T-helper 17 cell (primary cell): ENCODE measurements around the gene MMP14. TPM values are rescaled to one million over a fixed set of nuclear protein-coding genes. Genes with fewer than 3 reads are reported as not detected.

ENCODE experiments used
- ATAC-seq: fragments of 150-1000 bp; cut with Tn5 transposase; 2 replicates; pipeline ENCODE4 v1.10.0; 2021; ENCODE audit warnings: mild to moderate bottlenecking, moderate library complexity
- DNase-seq, 3 donors: peaks; one replicate each; pipeline versions ENCODE4 v3.0.0 to v3.0.0-alpha.2; 2020 to 2021
- H3K9me3 ChIP-seq: one replicate; pipeline ENCODE4 v1.7.0; 2013; ENCODE audit warnings: low read length, mild to moderate bottlenecking; ENCODE audit not compliant: control insufficient read depth, poor library complexity, severe bottlenecking
- H3K27ac Mint-ChIP-seq: one replicate; pipeline ENCODE4 v1.8.0; 2022; ENCODE audit warnings: mild to moderate bottlenecking, moderate library complexity, mixed read lengths
- H3K27me3 Mint-ChIP-seq: one replicate; pipeline ENCODE4 v1.8.0; 2022; ENCODE audit warnings: mixed read lengths
- H3K36me3 Mint-ChIP-seq: one replicate; pipeline ENCODE4 v1.8.0; 2022; ENCODE audit warnings: low read depth, mixed read lengths
- H3K4me1 Mint-ChIP-seq: one replicate; pipeline ENCODE4 v1.8.0; 2022; ENCODE audit warnings: mild to moderate bottlenecking, mixed read lengths
- H3K4me3 Mint-ChIP-seq: one replicate; pipeline ENCODE4 v1.8.0; 2022; ENCODE audit warnings: mild to moderate bottlenecking, moderate library complexity, mixed read lengths
- total RNA-seq, 4 donors: library from RNA in 2 of 4; stranded (reverse) in 2 of 4; gene quantifications; one replicate each; pipeline ENCODE4 v1.2.3 and lab custom pipeline; 2022 to 2026

MMP14 gene
- total RNA-seq, 2 donors from 2014 or later, result 0.85 to 1.0 TPM

DNA sequence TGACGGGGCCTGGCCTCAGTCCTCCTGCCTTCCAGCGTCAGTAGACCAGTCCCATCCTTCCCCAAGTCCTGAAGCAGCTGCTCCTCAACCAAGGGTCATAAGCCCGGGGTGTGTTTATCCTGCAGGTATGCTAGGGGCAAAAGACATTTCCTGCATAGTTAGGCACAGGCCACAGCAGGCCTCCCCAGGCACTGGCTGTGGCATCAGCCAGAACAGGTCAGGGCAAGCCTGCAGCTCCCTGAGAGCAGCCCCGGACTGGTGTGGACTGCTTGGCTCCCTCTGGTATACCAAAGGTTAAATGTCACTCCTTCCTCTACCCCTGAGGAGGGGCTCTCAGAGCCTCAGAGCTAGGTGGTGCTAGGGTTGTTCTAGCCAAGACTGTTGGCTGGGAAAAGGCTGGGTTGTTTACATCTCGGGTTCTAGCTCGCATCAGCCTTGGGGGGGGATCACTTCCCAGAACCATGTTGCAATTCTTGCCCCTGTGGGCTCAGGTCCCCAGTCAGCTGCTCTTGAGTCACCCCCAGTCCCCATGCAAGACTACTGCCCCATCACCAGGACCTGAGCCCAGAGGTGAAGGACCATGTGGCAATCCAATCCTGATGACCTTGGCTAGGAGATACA lies 2.9 kb downstream of the MMP14 start:
- no peak for ATAC-seq

DNA sequence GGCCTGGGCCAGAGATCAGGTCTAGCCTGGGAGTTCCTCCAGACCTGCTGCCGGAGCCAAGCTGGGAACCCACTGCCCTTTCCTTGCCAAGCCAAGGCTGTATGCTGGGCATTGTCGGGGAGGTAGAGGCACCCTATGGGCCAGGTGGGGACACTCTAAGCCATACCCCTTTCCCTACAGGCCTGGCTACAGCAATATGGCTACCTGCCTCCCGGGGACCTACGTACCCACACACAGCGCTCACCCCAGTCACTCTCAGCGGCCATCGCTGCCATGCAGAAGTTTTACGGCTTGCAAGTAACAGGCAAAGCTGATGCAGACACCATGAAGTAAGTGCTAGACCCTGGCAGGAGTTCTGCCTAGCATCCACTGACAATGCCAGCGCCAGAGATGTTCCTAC lies 4.9 kb downstream of the MMP14 start:
- DNase-seq (no peak), ATAC-seq (no peak)
- Mint-ChIP-seq H3K36me3 (peaks cover 3% of the 10 kb centered on the region), H3K27me3 (peaks cover 69% of the 10 kb centered on the region), H3K4me1 (peaks cover 11% of the 10 kb centered on the region), H3K27ac (no peak overlapping the region), H3K4me3 (no peak overlapping the region)
- H3K9me3 ChIP-seq, result no peaks in the 10 kb centered on the region

More for the DNA sequence above, 2.9 kb downstream of the MMP14 start:
- Mint-ChIP-seq H3K4me1 (peaks cover 14% of the 10 kb centered on the region), H3K27me3 (peaks cover 51% of the 10 kb centered on the region), H3K4me3 (no peak overlapping the region), H3K27ac (no peak overlapping the region), H3K36me3 (peaks cover 6% of the 10 kb centered on the region)
- no peaks in the 10 kb centered on the region for H3K9me3 ChIP-seq
- DNase-seq, result no peak

GRCh38 chr14:22841769-22842168 lies 5.4 kb downstream of the MMP14 start:
- no peaks in the 10 kb centered on the region for H3K9me3 ChIP-seq
- Mint-ChIP-seq H3K27me3 (peaks cover 73% of the 10 kb centered on the region), H3K4me1 (peaks cover 10% of the 10 kb centered on the region), H3K4me3 (no peak overlapping the region), H3K27ac (no peak overlapping the region), H3K36me3 (peaks cover 3% of the 10 kb centered on the region)
- no peak for DNase-seq
- ATAC-seq, result no peak

GRCh38 chr14:22842211-22843122 lies 6.1 kb downstream of the MMP14 start:
- peaks cover 3% of the 10 kb centered on the region for H3K36me3 Mint-ChIP-seq
- no peaks in the 10 kb centered on the region for H3K9me3 ChIP-seq
- no peak for ATAC-seq
- no peak for DNase-seq
- peaks cover 7% of the 10 kb centered on the region for H3K4me1 Mint-ChIP-seq
- H3K27ac Mint-ChIP-seq, result no peak overlapping the region
- no peak overlapping the region for H3K4me3 Mint-ChIP-seq
- peaks cover 68% of the 10 kb centered on the region for H3K27me3 Mint-ChIP-seq

- peaks cover 62% of the 10 kb centered on the region for H3K27me3 Mint-ChIP-seq
- ATAC-seq (no peak), DNase-seq (no peak)
- H3K36me3 Mint-ChIP-seq, result peaks cover 3% of the 10 kb centered on the region
- H3K9me3 ChIP-seq, result no peaks in the 10 kb centered on the region
- H3K4me3 Mint-ChIP-seq, result no peak overlapping the region
- H3K4me1 Mint-ChIP-seq, result peaks cover 7% of the 10 kb centered on the region
- no peak overlapping the region for H3K27ac Mint-ChIP-seq
Observed at GRCh38 chr14:22843123-22843925, 6.9 kb downstream of the MMP14 start.

DNA sequence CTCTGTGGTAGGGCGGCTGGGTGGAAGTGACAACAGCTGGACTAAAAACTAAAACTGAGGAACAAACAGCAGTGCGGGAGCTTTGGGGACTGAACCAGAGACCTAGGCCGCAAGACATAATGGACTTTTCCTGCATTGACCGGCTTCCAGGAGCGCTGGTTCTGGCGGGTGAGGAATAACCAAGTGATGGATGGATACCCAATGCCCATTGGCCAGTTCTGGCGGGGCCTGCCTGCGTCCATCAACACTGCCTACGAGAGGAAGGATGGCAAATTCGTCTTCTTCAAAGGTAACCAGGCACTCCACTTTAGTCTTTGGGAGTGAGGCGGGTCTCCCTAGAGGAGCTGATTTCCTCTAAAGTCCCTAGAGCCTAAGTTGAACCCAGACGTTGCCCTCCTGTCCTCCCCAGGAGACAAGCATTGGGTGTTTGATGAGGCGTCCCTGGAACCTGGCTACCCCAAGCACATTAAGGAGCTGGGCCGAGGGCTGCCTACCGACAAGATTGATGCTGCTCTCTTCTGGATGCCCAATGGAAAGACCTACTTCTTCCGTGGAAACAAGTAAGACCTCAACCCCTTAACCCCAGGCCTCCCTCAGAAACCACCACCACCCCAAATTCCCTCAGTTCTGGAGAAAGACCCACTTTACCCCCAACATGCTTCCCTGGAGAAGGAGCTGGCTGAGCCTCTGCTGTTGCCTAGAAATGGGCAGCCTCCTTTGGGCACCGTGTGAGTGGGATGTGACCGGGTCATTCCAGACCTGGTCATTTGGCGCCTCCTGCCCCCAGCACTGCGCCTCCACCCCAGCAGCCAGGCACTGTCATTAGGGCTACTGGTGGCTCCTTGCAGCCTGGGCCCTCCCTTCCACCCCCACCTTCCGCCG lies 8.1 kb downstream of the MMP14 start:
- Mint-ChIP-seq H3K36me3 (no peaks in the 10 kb centered on the region), H3K27ac (no peak overlapping the region), H3K4me3 (no peak overlapping the region), H3K27me3 (peaks cover 50% of the 10 kb centered on the region), H3K4me1 (peaks cover 2% of the 10 kb centered on the region)
- H3K9me3 ChIP-seq, result no peaks in the 10 kb centered on the region
- no peak for ATAC-seq
- DNase-seq, result no peak

GRCh38 chr14:22845103-22845394 lies 8.7 kb downstream of the MMP14 start:
- DNase-seq (no peak), ATAC-seq (no peak)
- no peaks in the 10 kb centered on the region for H3K9me3 ChIP-seq
- Mint-ChIP-seq H3K36me3 (no peaks in the 10 kb centered on the region), H3K4me1 (peaks cover 2% of the 10 kb centered on the region), H3K27me3 (peaks cover 48% of the 10 kb centered on the region), H3K4me3 (no peak overlapping the region), H3K27ac (no peak overlapping the region)

GRCh38 chr14:22845821-22846625 lies 9.6 kb downstream of the MMP14 start:
- Mint-ChIP-seq H3K36me3 (no peaks in the 10 kb centered on the region), H3K4me1 (no peaks in the 10 kb centered on the region), H3K27me3 (peaks cover 40% of the 10 kb centered on the region), H3K27ac (no peak overlapping the region), H3K4me3 (no peak overlapping the region)
- no peak for ATAC-seq
- DNase-seq, result no peak
- H3K9me3 ChIP-seq, result no peaks in the 10 kb centered on the region

- ATAC-seq, result no peak
- peaks cover 34% of the 10 kb centered on the region for H3K27me3 Mint-ChIP-seq
- DNase-seq, result no peak
- no peaks in the 10 kb centered on the region for H3K36me3 Mint-ChIP-seq
- H3K9me3 ChIP-seq, result no peaks in the 10 kb centered on the region
- no peak overlapping the region for H3K27ac Mint-ChIP-seq
- peaks cover 2% of the 10 kb centered on the region for H3K4me1 Mint-ChIP-seq
- H3K4me3 Mint-ChIP-seq, result no peak overlapping the region
Observed at GRCh38 chr14:22846811-22847307, 10.5 kb downstream of the MMP14 start.

- H3K27ac Mint-ChIP-seq, result no peak overlapping the region
- peaks cover 2% of the 10 kb centered on the region for H3K4me1 Mint-ChIP-seq
- DNase-seq (no peak), ATAC-seq (no peak)
- H3K27me3 Mint-ChIP-seq, result peaks cover 33% of the 10 kb centered on the region
- H3K36me3 Mint-ChIP-seq, result no peaks in the 10 kb centered on the region
- H3K9me3 ChIP-seq, result no peaks in the 10 kb centered on the region
- no peak overlapping the region for H3K4me3 Mint-ChIP-seq
Observed at GRCh38 chr14:22847661-22848341, 11.4 kb downstream of the MMP14 start.

GRCh38 chr14:22848351-22849164 lies 12.2 kb downstream of the MMP14 start:
- ATAC-seq, result no peak
- DNase-seq, result no peak
- no peaks in the 10 kb centered on the region for H3K9me3 ChIP-seq
- peaks cover 26% of the 10 kb centered on the region for H3K27me3 Mint-ChIP-seq
- H3K4me1 Mint-ChIP-seq, result peaks cover 5% of the 10 kb centered on the region
- H3K4me3 Mint-ChIP-seq, result no peak overlapping the region
- no peaks in the 10 kb centered on the region for H3K36me3 Mint-ChIP-seq
- no peak overlapping the region for H3K27ac Mint-ChIP-seq
